Common myeloid progenitor, CD34-positive (primary cell): ENCODE data around the gene GOLGB1.

Experiments
- CTCF ChIA-PET: fragments of 350-600 bp; sonication (Branson Sonifier 250); formaldehyde crosslinking; loops from one replicate; lab custom pipeline; 2021; ENCODE audit warnings: antibody characterized with exemption; lab: Charles Lee
- POLR2A ChIA-PET: fragments of 350-600 bp; sonication (Branson Sonifier 250); formaldehyde crosslinking; loops from one replicate; lab custom pipeline; 2021; ENCODE audit warnings: antibody characterized with exemption; lab: Charles Lee
- DNase-seq, 3 donors: peaks; one replicate each; pipeline versions ENCODE4 v3.0.0 to v3.0.0-alpha.2; 2013
- H3K27ac ChIP-seq, 2 experiments: 1 replicate in 1 of 2; 2 replicates in 1 of 2; pipeline ENCODE4 v1.7.0; 2013; ENCODE audit warnings: inconsistent platforms in 2 of 2, low read length in 2 of 2, mild to moderate bottlenecking in 2 of 2, low read depth in 1 of 2, moderate library complexity in 1 of 2; ENCODE audit not compliant: severe bottlenecking in 2 of 2, insufficient read depth in 1 of 2, poor library complexity in 1 of 2
- H3K27me3 ChIP-seq, 5 experiments: replicated peaks in 2 of 5; 1 replicate in 3 of 5; 2 replicates in 2 of 5; pipeline versions ENCODE4 v1.6.1 to v1.7.0; 2013; ENCODE audit warnings: low read length in 4 of 5, mild to moderate bottlenecking in 2 of 5, moderate library complexity in 2 of 5, inconsistent platforms in 1 of 5; ENCODE audit not compliant: insufficient read depth in 5 of 5, control insufficient read depth in 4 of 5
- H3K36me3 ChIP-seq, 4 experiments: 1 replicate in 2 of 4; 2 replicates in 2 of 4; pipeline versions ENCODE4 v1.6.1 to v1.7.0; 2013; ENCODE audit warnings: low read length in 3 of 4, control low read depth in 1 of 4, mild to moderate bottlenecking in 1 of 4; ENCODE audit not compliant: control insufficient read depth in 4 of 4, insufficient read depth in 4 of 4
- H3K4me1 ChIP-seq, 4 experiments: 1 replicate in 3 of 4; 2 replicates in 1 of 4; pipeline versions ENCODE4 v1.6.1 to v1.7.1; 2013; ENCODE audit warnings: low read length in 3 of 4, mild to moderate bottlenecking in 3 of 4, control low read depth in 1 of 4, inconsistent platforms in 1 of 4, moderate library complexity in 1 of 4; ENCODE audit not compliant: control insufficient read depth in 4 of 4, insufficient read depth in 4 of 4; ENCODE audit errors: control extremely low read depth in 1 of 4
- H3K4me3 ChIP-seq, 7 experiments: 1 replicate in 4 of 7; 2 replicates in 3 of 7; pipeline versions ENCODE4 v1.5.1 to v1.7.0; 2013; ENCODE audit warnings: mild to moderate bottlenecking in 7 of 7, low read length in 6 of 7, moderate library complexity in 6 of 7, inconsistent platforms in 2 of 7, low read depth in 2 of 7, control low read depth in 1 of 7; ENCODE audit not compliant: insufficient read depth in 4 of 7, control insufficient read depth in 1 of 7; ENCODE audit errors: extremely low read depth in 1 of 7
- H3K9me3 ChIP-seq, 5 experiments: 1 replicate in 4 of 5; 2 replicates in 1 of 5; pipeline versions ENCODE4 v1.6.1 to v1.7.1; 2013; ENCODE audit warnings: low read length in 4 of 5, mild to moderate bottlenecking in 2 of 5, inconsistent platforms in 1 of 5, low read depth in 1 of 5, moderate library complexity in 1 of 5; ENCODE audit not compliant: control insufficient read depth in 4 of 5, insufficient read depth in 2 of 5; ENCODE audit errors: control extremely low read depth in 1 of 5
- WGBS: methylation state at CpG from one replicate; pipeline ENCODE4 v1.1.5; 2013; ENCODE audit not compliant: insufficient coverage; 5-methylcytosine and 5-hydroxymethylcytosine counted together

Gene GOLGB1

GRCh38 chr3:121642601-121643314 is 106.8 kb downstream of the GOLGB1 start:
- ChIA-PET CTCF (interaction anchor here (1.2 kb wide), 1 partner anchor 37 kb away, joined by 3 read pairs; no protein-coding TSS in a partner anchor), POLR2A (no interaction called here)
- DNase-seq, result no peak
- no peak overlapping the region for H3K4me3 ChIP-seq
- H3K4me1 ChIP-seq, result no peaks in the 10 kb centered on the region
- no peak overlapping the region for H3K27ac ChIP-seq
- no peaks in the 10 kb centered on the region for H3K27me3 ChIP-seq
- H3K36me3 ChIP-seq, result peaks cover 17 to 69% (median 46%) of the 10 kb centered on the region in 4 experiments
- WGBS, result 100% methylated on average over 4 of the region's 9 CpGs
- no peaks in the 10 kb centered on the region for H3K9me3 ChIP-seq

- Histone ChIP-seq H3K4me3 (no peak overlapping the region), H3K27me3 (no peaks in the 10 kb centered on the region), H3K36me3 (peaks cover 19 to 80% (median 53%) of the 10 kb centered on the region in 4 experiments), H3K9me3 (no peaks in the 10 kb centered on the region), H3K27ac (no peak overlapping the region), H3K4me1 (no peaks in the 10 kb centered on the region)
- ChIA-PET CTCF (interaction anchor here (1.6 kb wide), 1 partner anchor 31 kb away, joined by 4 read pairs; no protein-coding TSS in a partner anchor), POLR2A (no interaction called here)
- DNase-seq, result no peak
- no CpG with 5 or more reads among the region's 2 CpGs for WGBS
These were observed 108.4 kb downstream of the GOLGB1 start for GRCh38 chr3:121641127-121641526.

GRCh38 chr3:121637922-121638321 is 111.6 kb downstream of the GOLGB1 start:
- no peaks in the 10 kb centered on the region for H3K4me1 ChIP-seq
- 100% methylated on average over 1 of the region's 1 CpG for WGBS
- no peak for DNase-seq
- peaks cover 15 to 86% (median 58%) of the 10 kb centered on the region in 4 experiments for H3K36me3 ChIP-seq
- no peak overlapping the region for H3K4me3 ChIP-seq
- ChIA-PET POLR2A (interaction anchor here (0.7 kb wide), 1 partner anchor 319 kb away, joined by 3 read pairs; no protein-coding TSS in a partner anchor), CTCF (no interaction called here)
- no peaks in the 10 kb centered on the region for H3K9me3 ChIP-seq
- H3K27ac ChIP-seq, result no peak overlapping the region
- H3K27me3 ChIP-seq, result no peaks in the 10 kb centered on the region

- 100% methylated on average over 1 of the region's 1 CpG for WGBS
- CTCF ChIA-PET, result no interaction called here
These were observed 119.2 kb downstream of the GOLGB1 start for GRCh38 chr3:121630355-121630754.

GRCh38 chr3:121629601-121630000 is 119.9 kb downstream of the GOLGB1 start:
- Histone ChIP-seq H3K9me3 (no peaks in the 10 kb centered on the region), H3K36me3 (peaks cover 4 to 43% (median 26%) of the 10 kb centered on the region in 4 experiments), H3K4me3 (no peak overlapping the region), H3K4me1 (no peaks in the 10 kb centered on the region), H3K27me3 (no peaks in the 10 kb centered on the region), H3K27ac (no peak overlapping the region)
- DNase-seq, result no peak
- POLR2A ChIA-PET, result no interaction called here
- CTCF ChIA-PET, result no interaction called here
- 100% methylated on average over 6 of the region's 6 CpGs for WGBS

More at GRCh38 chr3:121630355-121630754, 119.2 kb downstream of the GOLGB1 start:
- H3K4me3 ChIP-seq, result no peak overlapping the region
- no peaks in the 10 kb centered on the region for H3K4me1 ChIP-seq
- POLR2A ChIA-PET, result no interaction called here
- H3K27ac ChIP-seq, result no peak overlapping the region
- H3K36me3 ChIP-seq, result peaks cover 4 to 48% (median 31%) of the 10 kb centered on the region in 4 experiments
- DNase-seq, result no peak
- no peaks in the 10 kb centered on the region for H3K9me3 ChIP-seq
- H3K27me3 ChIP-seq, result no peaks in the 10 kb centered on the region

- Histone ChIP-seq H3K9me3 (no peaks in the 10 kb centered on the region), H3K27me3 (no peaks in the 10 kb centered on the region), H3K36me3 (peaks cover 0 to 27% (median 14%) of the 10 kb centered on the region in 4 experiments), H3K4me1 (no peaks in the 10 kb centered on the region), H3K27ac (no peak overlapping the region), H3K4me3 (no peak overlapping the region)
- POLR2A ChIA-PET, result no interaction called here
- CTCF ChIA-PET, result no interaction called here
- 100% methylated on average over 1 of the region's 3 CpGs for WGBS
- DNase-seq, result no peak
These were observed 121.9 kb downstream of the GOLGB1 start for GRCh38 chr3:121627622-121628021.

GRCh38 chr3:121627211-121627610 is 122.3 kb downstream of the GOLGB1 start:
- WGBS, result 100% methylated on average over 3 of the region's 4 CpGs
- no peak overlapping the region for H3K4me3 ChIP-seq

More at GRCh38 chr3:121627211-121627610, 122.3 kb downstream of the GOLGB1 start:
- ChIA-PET POLR2A (no interaction called here), CTCF (no interaction called here)
- H3K27me3 ChIP-seq, result no peaks in the 10 kb centered on the region
- H3K4me1 ChIP-seq, result no peaks in the 10 kb centered on the region
- H3K9me3 ChIP-seq, result no peaks in the 10 kb centered on the region
- H3K36me3 ChIP-seq, result peaks cover 0 to 23% (median 11%) of the 10 kb centered on the region in 4 experiments
- no peak overlapping the region for H3K27ac ChIP-seq
- DNase-seq, result no peak
